HepG2 (cell line): Measurements from ENCODE around the gene MRPL38. TPM values are rescaled to one million over a fixed set of nuclear protein-coding genes. Genes with fewer than 3 reads are reported as not detected.
A peak's percentile ranks its signal among the peaks of the same experiment; 100 is the strongest.

Experiments used
- ATAC-seq: fragments of 200-7000 bp; cut with Tn5 transposase; 3 replicates; pipeline ENCODE4 v1.9.1; 2020; ENCODE audit warnings: mild to moderate bottlenecking, moderate library complexity
- BruUV-seq: library from RNA; stranded (reverse); fragments of 400-500 nt; replicated peaks from 2 replicates; lab custom pipeline; 2021; lab: Mats Ljungman, UMichigan
- CTCF ChIA-PET: fragments of 300-600 bp; formaldehyde crosslinking; extraction: SDS; loops from one replicate; lab custom pipeline; 2021; ENCODE audit warnings: low total read pairs, inconsistent platforms, low intra/inter-chr PET ratio; lab: Yijun Ruan, JAX
- POLR2A ChIA-PET: fragments of 350-600 bp; sonication (Branson Sonifier 250); formaldehyde crosslinking; loops from one replicate; lab custom pipeline; 2020; ENCODE audit warnings: antibody characterized with exemption, inconsistent platforms; lab: Yijun Ruan, JAX
- DNase-seq: peaks from one replicate; pipeline ENCODE4 v3.0.0-alpha.2; 2015; ENCODE audit warnings: low spot score
- FAIRE-seq: peaks from 3 replicates; lab custom pipeline; 2011; peaks lifted over from hg19 to GRCh38; lab: Jason Lieb, UNC
- H2AFZ ChIP-seq: one replicate; pipeline ENCODE4 v1.6.1; 2011; ENCODE audit warnings: low read length, inconsistent platforms
- H3K27ac ChIP-seq: fragments of 300-600 bp; 3 replicates; pipeline ENCODE4 v1.8.0; 2011; ENCODE audit warnings: mixed run types, mild to moderate bottlenecking, mixed read lengths, low read length, inconsistent platforms; ENCODE audit not compliant: insufficient read depth; ENCODE audit errors: extremely low read length
- H3K27me3 ChIP-seq, 2 experiments: fragments of 200-600 bp in 1 of 2; 2 replicates in 1 of 2; 3 replicates in 1 of 2; pipeline versions ENCODE4 v1.6.0 to v1.8.0; 2011; ENCODE audit warnings: low read length in 2 of 2, mild to moderate bottlenecking in 2 of 2, moderate library complexity in 2 of 2, inconsistent platforms in 1 of 2; ENCODE audit not compliant: insufficient read depth in 2 of 2, control insufficient read depth in 1 of 2
- H3K36me3 ChIP-seq, 2 experiments: fragments of 200-600 bp in 1 of 2; replicated peaks in 1 of 2; 2 replicates in 1 of 2; 3 replicates in 1 of 2; pipeline versions ENCODE4 v1.5.1 to v1.8.0; 2011; ENCODE audit warnings: low read length in 2 of 2, inconsistent platforms in 1 of 2; ENCODE audit not compliant: insufficient read depth in 2 of 2, control insufficient read depth in 1 of 2
- H3K4me1 ChIP-seq: 2 replicates; pipeline ENCODE4 v1.5.1; 2012; ENCODE audit warnings: low read length, inconsistent platforms; ENCODE audit not compliant: insufficient read depth
- H3K4me2 ChIP-seq: 2 replicates; pipeline ENCODE4 v1.6.0; 2011; ENCODE audit warnings: low read depth, low read length, inconsistent platforms
- H3K4me3 ChIP-seq, 3 experiments: fragments of 200-600 bp in 1 of 3; sonication (generic), shearing (Covaris generic) in 1 of 3; replicated peaks in 1 of 3; 2 replicates each; pipeline ENCODE4 v1.5.1; 2011 to 2016; ENCODE audit warnings: low read length in 3 of 3, inconsistent platforms in 2 of 3, low read depth in 2 of 3, mild to moderate bottlenecking in 2 of 3, control low read depth in 1 of 3, mixed read lengths in 1 of 3; ENCODE audit not compliant: insufficient read depth in 1 of 3
- H3K79me2 ChIP-seq: one replicate; pipeline ENCODE4 v1.6.1; 2011; ENCODE audit warnings: low read length, inconsistent platforms; ENCODE audit not compliant: insufficient read depth
- H3K9ac ChIP-seq: 2 replicates; pipeline ENCODE4 v1.6.0; 2011; ENCODE audit warnings: mild to moderate bottlenecking, low read depth, low read length, inconsistent platforms; ENCODE audit not compliant: insufficient read depth
- H3K9me3 ChIP-seq: 2 replicates; pipeline ENCODE4 v1.5.1; 2012; ENCODE audit warnings: mild to moderate bottlenecking, low read length
- H4K20me1 ChIP-seq: 2 replicates; pipeline ENCODE4 v1.6.0; 2011; ENCODE audit warnings: inconsistent platforms, mild to moderate bottlenecking, low read length, moderate library complexity; ENCODE audit not compliant: insufficient read depth
- CENPX ChIP-seq: sonication (generic); formaldehyde crosslinking; IDR thresholded peaks from 2 replicates; pipeline ENCODE4 v1.9.0; 2021; ENCODE audit warnings: mild to moderate bottlenecking, missing genetic modification reagents, moderate library complexity
- FOSL2 ChIP-seq: sonication (generic); formaldehyde crosslinking; IDR thresholded peaks from 2 replicates; pipeline ENCODE4 v1.4.0; 2020; ENCODE audit warnings: missing genetic modification reagents
- FOXJ3 ChIP-seq: sonication (generic); formaldehyde crosslinking; IDR thresholded peaks from 2 replicates; pipeline ENCODE4 v1.4.0; 2020; ENCODE audit warnings: missing genetic modification reagents, mild to moderate bottlenecking, borderline replicate concordance
- SIX1 ChIP-seq: sonication (generic); formaldehyde crosslinking; IDR thresholded peaks from 2 replicates; pipeline ENCODE4 v1.4.0; 2020; ENCODE audit warnings: missing genetic modification reagents, borderline replicate concordance
- ZNF367 ChIP-seq: sonication (generic); formaldehyde crosslinking; IDR thresholded peaks from 2 replicates; pipeline ENCODE4 v1.4.0; 2020; ENCODE audit warnings: missing genetic modification reagents, borderline replicate concordance
- ZNF775 ChIP-seq: sonication (generic); formaldehyde crosslinking; IDR thresholded peaks from 2 replicates; pipeline ENCODE4 v1.4.0; 2020; ENCODE audit warnings: missing genetic modification reagents, mild to moderate bottlenecking, moderate library complexity, borderline replicate concordance
- WGBS: methylation state at CpG from one replicate; pipeline ENCODE4 v1.1.6; 2017; ENCODE audit warnings: low lambda C conversion rate; 5-methylcytosine and 5-hydroxymethylcytosine counted together
- in situ Hi-C: cut with HindIII; loops from 2 replicates; pipeline ENCODE4 v1.10.0; 2017; ENCODE audit warnings: low pct_unique_long_range_greater_than_20kb; ENCODE audit not compliant: extremely low pct_ligation_motif_present
- intact Hi-C: fragments of 100-400 bp; cut with micrococcal nuclease; formaldehyde crosslinking; loops from one replicate; pipeline ENCODE4 v1.10.0; 2022; ENCODE audit not compliant: unreplicated experiment
- polyA plus RNA-seq, 8 experiments: library from polyadenylated mRNA; depleted of rRNA in 3 of 8; stranded (reverse) in 7 of 8; unstranded in 1 of 8; fragments of >200 nt; fragmentation: Illumina TruSeq in 4 of 8; extraction: Trizol in 4 of 8; gene quantifications; 2 replicates each; pipeline versions ENCODE4 v1.2.1 to v1.2.3, GENCODE V29; 2011 to 2016; ENCODE audit warnings: low read depth in 4 of 8, missing spikeins in 1 of 8, mixed read lengths in 1 of 8; ENCODE audit not compliant: insufficient read depth in 1 of 8
- total RNA-seq, 5 experiments: library from RNA; depleted of rRNA; stranded (reverse); fragments of >200 nt; fragmentation: Illumina TruSeq; extraction: Trizol; gene quantifications; 2 replicates each; pipeline ENCODE4 v1.2.3, GENCODE V29; 2016; ENCODE audit warnings: low read depth in 1 of 5
- TF ChIP-seq, protein P1 (sequence below): sonication (generic); formaldehyde crosslinking; IDR thresholded peaks from 2 replicates; pipeline ENCODE4 v1.5.1; 2020; ENCODE audit warnings: missing genetic modification reagents, mild to moderate bottlenecking, borderline replicate concordance
- TF ChIP-seq, protein P2 (sequence below), 2 experiments: fragments of 450-650 bp in 1 of 2; sonication (generic) in 1 of 2; formaldehyde crosslinking in 1 of 2; IDR thresholded peaks; 2 replicates each; pipeline versions ENCODE4 v1.6.1 to v1.8.0; 2016 to 2022; ENCODE audit warnings: antibody characterized with exemption in 1 of 2, mild to moderate bottlenecking in 1 of 2, missing genetic modification reagents in 1 of 2

MRPL38 gene
- total and polyA plus RNA-seq, 2 of the 13 experiments (the other 11 are each of a cell fraction or from before 2014, with no cell fraction given) = 83.7 to 125 TPM

DNA sequence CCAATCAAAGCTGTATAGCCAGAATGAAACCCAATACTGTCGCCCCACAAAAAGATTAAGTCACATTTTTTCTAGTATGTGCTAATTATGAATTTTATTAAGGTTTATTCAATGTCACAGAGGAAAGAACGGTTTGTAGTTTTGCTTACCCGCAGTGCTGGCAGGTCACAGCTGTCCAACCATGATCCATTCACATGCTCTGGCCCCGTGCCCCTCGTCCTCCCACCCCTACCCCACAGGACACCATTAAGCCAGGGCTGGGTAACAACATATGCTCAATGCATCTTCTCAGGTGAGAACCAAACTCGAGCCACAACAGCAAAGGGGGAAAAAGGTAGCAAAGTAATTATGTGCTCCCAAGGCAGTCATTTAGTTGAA is 36.7 kb upstream of the MRPL38 start (continued):
- TF ChIP-seq, protein P1, sequence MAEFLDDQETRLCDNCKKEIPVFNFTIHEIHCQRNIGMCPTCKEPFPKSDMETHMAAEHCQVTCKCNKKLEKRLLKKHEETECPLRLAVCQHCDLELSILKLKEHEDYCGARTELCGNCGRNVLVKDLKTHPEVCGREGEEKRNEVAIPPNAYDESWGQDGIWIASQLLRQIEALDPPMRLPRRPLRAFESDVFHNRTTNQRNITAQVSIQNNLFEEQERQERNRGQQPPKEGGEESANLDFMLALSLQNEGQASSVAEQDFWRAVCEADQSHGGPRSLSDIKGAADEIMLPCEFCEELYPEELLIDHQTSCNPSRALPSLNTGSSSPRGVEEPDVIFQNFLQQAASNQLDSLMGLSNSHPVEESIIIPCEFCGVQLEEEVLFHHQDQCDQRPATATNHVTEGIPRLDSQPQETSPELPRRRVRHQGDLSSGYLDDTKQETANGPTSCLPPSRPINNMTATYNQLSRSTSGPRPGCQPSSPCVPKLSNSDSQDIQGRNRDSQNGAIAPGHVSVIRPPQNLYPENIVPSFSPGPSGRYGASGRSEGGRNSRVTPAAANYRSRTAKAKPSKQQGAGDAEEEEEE (CRISPR knock-in tag) = no peak
- TF ChIP-seq CENPX (CRISPR knock-in tag) = no peak

DNA sequence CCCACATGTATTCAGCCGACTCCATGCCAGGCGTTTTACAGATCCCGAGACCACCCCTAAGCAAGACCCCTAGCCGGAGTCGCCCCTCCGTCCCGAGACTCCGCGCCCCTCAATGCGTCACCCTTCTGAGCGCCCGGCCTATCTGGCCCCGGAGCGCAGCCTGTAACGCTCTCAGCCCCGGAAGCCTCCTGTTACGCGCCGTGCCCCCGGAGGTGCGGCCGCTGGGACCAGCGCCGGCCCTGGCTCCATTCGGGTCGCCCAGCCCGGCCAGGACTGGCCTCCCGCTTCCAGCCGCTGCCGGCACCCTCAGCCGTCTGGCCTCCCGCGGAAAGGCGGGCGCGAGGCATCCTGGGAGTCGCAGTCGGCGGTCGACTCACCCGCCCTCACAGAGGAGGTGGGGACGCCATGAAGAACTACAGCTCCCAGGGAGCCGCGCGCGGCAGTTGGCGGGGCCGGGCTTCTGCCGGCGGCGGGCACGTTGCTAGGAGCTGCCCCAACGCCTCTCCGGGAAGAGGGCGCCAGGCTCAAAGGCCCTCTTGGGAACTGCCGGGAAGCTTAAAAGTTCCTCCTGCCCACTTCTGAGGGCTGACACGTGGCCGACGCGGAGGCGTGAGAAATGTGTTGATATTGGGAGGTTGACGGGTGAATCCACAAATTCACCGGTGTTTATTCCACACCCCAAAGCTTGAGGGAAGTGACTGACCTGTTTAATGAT is 36.2 kb upstream of the MRPL38 start, which contains the start of gene FBF1:
TSS of gene FBF1 (minus strand) at position 316 of the 715 bp plus-strand sequence. CDS start 2,893 bp downstream, outside the sequence.
- no peak within 1 kb of the TSS for H2AFZ ChIP-seq
- H3K4me2 ChIP-seq = peak within 1 kb of the TSS; percentile 92
- intact Hi-C loops = loop anchor here (5.0 kb wide), 1 partner anchor 56 kb away; no protein-coding TSS in a partner anchor
- FAIRE-seq (peak; percentile 56), DNase-seq (peak; percentile 93), ATAC-seq (peak; percentile 96)
- H4K20me1 ChIP-seq = no peaks in the 10 kb centered on the region
- 0% methylated on average over 32 of the region's 63 CpGs for WGBS
- peaks cover 27% of the 10 kb centered on the region for H3K4me1 ChIP-seq
- no peaks in the 10 kb centered on the region; a peak in 1 of 5 replicates for H3K27me3 ChIP-seq
- peak within 1 kb of the TSS; percentile 78 for H3K9ac ChIP-seq
- H3K36me3 ChIP-seq = peaks cover 2 to 9% of the 10 kb centered on the region in 2 experiments; a peak in 3 of 5 replicates
- in situ Hi-C loops = no loop called here
- H3K9me3 ChIP-seq = no peaks in the 10 kb centered on the region
- H3K79me2 ChIP-seq = no peaks in the 10 kb centered on the region
- BruUV-seq = no TSS peak
- H3K27ac ChIP-seq = peak within 1 kb of the TSS; percentile 49
- CTCF ChIA-PET = interaction anchor here (1.0 kb wide), 1 partner anchor 36 kb away, joined by 3 read pairs; the partner anchor contains the start of gene MRPL38
- POLR2A ChIA-PET = interaction anchor here (0.6 to 1.9 kb wide), 20 partner anchors 11 to 311 kb away, joined by 3 to 16 read pairs (median 6); partner anchors contain the start of genes ACOX1, CDK3, MRPL38 and TEN1
- peak within 1 kb of the TSS; percentile 73 to 83 (median 79) for H3K4me3 ChIP-seq
- peak; percentile 78 for TF ChIP-seq FOSL2 (CRISPR knock-in tag)
- peak; percentile 46 for TF ChIP-seq FOXJ3 (CRISPR knock-in tag)
- 0 out of 2 replicates have a peak, but pooled peaks have one; percentile 28 for TF ChIP-seq SIX1 (CRISPR knock-in tag)
- peak; percentile 79; the same call in 1 of the 2 replicates for TF ChIP-seq ZNF775
- TF ChIP-seq ZNF367 (CRISPR knock-in tag) = peak; percentile 41; the same call in 1 of the 2 replicates
- TF ChIP-seq, protein P2, sequence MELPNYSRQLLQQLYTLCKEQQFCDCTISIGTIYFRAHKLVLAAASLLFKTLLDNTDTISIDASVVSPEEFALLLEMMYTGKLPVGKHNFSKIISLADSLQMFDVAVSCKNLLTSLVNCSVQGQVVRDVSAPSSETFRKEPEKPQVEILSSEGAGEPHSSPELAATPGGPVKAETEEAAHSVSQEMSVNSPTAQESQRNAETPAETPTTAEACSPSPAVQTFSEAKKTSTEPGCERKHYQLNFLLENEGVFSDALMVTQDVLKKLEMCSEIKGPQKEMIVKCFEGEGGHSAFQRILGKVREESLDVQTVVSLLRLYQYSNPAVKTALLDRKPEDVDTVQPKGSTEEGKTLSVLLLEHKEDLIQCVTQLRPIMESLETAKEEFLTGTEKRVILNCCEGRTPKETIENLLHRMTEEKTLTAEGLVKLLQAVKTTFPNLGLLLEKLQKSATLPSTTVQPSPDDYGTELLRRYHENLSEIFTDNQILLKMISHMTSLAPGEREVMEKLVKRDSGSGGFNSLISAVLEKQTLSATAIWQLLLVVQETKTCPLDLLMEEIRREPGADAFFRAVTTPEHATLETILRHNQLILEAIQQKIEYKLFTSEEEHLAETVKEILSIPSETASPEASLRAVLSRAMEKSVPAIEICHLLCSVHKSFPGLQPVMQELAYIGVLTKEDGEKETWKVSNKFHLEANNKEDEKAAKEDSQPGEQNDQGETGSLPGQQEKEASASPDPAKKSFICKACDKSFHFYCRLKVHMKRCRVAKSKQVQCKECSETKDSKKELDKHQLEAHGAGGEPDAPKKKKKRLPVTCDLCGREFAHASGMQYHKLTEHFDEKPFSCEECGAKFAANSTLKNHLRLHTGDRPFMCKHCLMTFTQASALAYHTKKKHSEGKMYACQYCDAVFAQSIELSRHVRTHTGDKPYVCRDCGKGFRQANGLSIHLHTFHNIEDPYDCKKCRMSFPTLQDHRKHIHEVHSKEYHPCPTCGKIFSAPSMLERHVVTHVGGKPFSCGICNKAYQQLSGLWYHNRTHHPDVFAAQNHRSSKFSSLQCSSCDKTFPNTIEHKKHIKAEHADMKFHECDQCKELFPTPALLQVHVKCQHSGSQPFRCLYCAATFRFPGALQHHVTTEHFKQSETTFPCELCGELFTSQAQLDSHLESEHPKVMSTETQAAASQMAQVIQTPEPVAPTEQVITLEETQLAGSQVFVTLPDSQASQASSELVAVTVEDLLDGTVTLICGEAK (IDR thresholded peaks at IDR 0.05) = no peak
- TF ChIP-seq, protein P2 (CRISPR knock-in tag; IDR thresholded peaks at IDR 0.05) = peak; percentile 70; the same call in 1 of the 2 replicates
